Measurements from ENCODE around the gene KIAA1755.

DNA sequence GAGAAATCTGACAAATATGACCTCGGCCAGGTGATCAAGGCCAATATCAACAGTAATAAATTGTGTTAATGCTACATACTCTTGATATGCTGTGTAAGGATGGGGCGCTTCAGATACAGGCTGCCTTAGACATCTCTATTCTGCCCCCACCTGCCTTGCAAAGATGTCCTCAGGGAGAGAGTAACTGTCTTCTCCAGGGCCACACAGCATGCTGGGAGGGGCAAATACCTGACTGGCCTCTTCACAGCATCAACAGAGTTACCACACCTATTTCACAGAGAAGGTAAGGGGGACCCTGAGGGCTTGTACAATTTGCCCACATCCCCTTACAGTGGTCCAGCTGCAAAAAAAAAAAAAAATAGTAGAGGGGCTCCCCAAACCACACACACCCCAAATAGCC, 17.2 kb upstream of the KIAA1755 start:
- TF ChIP-seq CTCF (IDR thresholded peaks at IDR 0.05; ENCODE audit: insufficient read depth, low read depth, low read length): no peak
- TF ChIP-seq EZH2 (IDR thresholded peaks at IDR 0.05; ENCODE audit: insufficient read depth, low read length): no peak

Measured in astrocyte (in vitro differentiated cells and primary cell).